Cerebellar nuclear complex (tissue), 1 donor: ENCODE results near the gene MED15.

Source experiments
- DNase-seq, 2 experiments: peaks; one replicate each; lab custom pipeline; 2025; lab: John Stamatoyannopoulos, UW

Gene MED15

GRCh38 chr22:20571078-20571503 is 63.7 kb downstream of the MED15 start:
- DNase-seq, result no peak

- DNase-seq, result no peak
These were observed 64.2 kb downstream of the MED15 start for GRCh38 chr22:20571531-20572007.

- DNase-seq, result no peak
These were observed 64.9 kb downstream of the MED15 start for GRCh38 chr22:20572132-20572802.

- DNase-seq, result no peak
These were observed 65.9 kb downstream of the MED15 start for GRCh38 chr22:20573176-20573832.

- DNase-seq, result no peak
These were observed 66.6 kb downstream of the MED15 start for GRCh38 chr22:20573833-20574615.

- DNase-seq, result no peak
These were observed 67.5 kb downstream of the MED15 start for GRCh38 chr22:20574920-20575353.

- DNase-seq, result no peak
These were observed 68.5 kb downstream of the MED15 start for GRCh38 chr22:20575724-20576444.

GRCh38 chr22:20576445-20576816 is 69.0 kb downstream of the MED15 start:
- no peak for DNase-seq

GRCh38 chr22:20577045-20577444 is 69.6 kb downstream of the MED15 start:
- DNase-seq, result no peak

- DNase-seq, result no peak
These were observed 70.2 kb downstream of the MED15 start for GRCh38 chr22:20577549-20577975.

- no peak for DNase-seq
These were observed 70.8 kb downstream of the MED15 start for GRCh38 chr22:20578192-20578591.

- DNase-seq, result no peak
These were observed 71.3 kb downstream of the MED15 start for GRCh38 chr22:20578707-20579106.

- DNase-seq, result no peak
These were observed 72.1 kb downstream of the MED15 start for GRCh38 chr22:20579273-20580120.

- no peak for DNase-seq
These were observed 72.8 kb downstream of the MED15 start for GRCh38 chr22:20580179-20580578.

GRCh38 chr22:20580611-20581502 is 73.4 kb downstream of the MED15 start:
- no peak for DNase-seq

GRCh38 chr22:20581503-20582170 is 74.2 kb downstream of the MED15 start:
- no peak for DNase-seq

- DNase-seq, result no peak
These were observed 74.7 kb downstream of the MED15 start for GRCh38 chr22:20582171-20582511.

GRCh38 chr22:20582520-20583361 is 75.3 kb downstream of the MED15 start:
- no peak for DNase-seq

GRCh38 chr22:20583471-20583922 is 76.1 kb downstream of the MED15 start:
- no peak for DNase-seq
